Activated T-cell treated with anti-CD3 and anti-CD28 coated beads for 4 hours (primary cell): ENCODE data around the gene GALNT18.

Experiments
- DNase-seq: peaks from one replicate; pipeline ENCODE4 v3.0.0-alpha.2; 2020

The GALNT18 gene

DNA sequence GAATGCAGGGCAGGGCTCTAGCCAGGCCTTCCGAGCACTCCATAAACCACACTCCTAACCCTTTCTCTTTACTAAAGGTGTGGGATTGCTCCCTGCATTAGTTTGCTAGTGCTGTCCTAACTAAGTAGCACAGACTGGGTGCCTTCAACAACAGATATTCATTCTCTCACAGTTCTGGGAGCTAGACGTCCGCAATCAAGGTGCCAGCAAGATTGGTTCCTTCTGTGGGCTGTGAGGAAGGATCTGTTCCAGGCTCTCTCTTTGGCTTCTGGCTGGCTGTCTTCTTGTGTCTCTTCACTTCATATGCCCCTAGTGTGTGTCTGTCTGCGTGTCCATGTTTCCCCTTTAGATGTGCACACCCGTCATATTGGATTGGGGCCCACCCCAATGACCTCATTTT is 59.8 kb downstream of the GALNT18 start:
- DNase-seq, result no peak

DNA sequence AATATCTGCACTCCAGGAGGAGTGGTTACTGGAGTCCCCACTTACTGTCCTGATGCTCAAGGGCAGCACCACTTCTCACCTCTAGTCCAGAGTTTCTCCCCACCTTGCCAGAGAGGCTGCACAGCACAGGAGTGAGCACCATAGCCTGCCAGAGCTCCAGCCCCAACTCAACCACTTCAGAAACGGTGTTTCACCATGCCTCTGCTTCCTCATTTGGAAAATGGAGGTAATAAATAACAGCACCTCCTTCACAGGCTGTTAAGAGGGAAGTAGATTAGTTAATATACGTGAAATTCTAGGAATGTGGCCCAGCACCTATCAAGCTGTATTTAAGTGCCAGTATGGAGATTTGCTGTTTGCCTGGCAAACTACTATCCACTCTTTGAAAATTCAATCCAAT is 63.0 kb downstream of the GALNT18 start:
- no peak for DNase-seq

GRCh38 chr11:11558396-11558795 is 63.4 kb downstream of the GALNT18 start:
- DNase-seq, result no peak

DNA sequence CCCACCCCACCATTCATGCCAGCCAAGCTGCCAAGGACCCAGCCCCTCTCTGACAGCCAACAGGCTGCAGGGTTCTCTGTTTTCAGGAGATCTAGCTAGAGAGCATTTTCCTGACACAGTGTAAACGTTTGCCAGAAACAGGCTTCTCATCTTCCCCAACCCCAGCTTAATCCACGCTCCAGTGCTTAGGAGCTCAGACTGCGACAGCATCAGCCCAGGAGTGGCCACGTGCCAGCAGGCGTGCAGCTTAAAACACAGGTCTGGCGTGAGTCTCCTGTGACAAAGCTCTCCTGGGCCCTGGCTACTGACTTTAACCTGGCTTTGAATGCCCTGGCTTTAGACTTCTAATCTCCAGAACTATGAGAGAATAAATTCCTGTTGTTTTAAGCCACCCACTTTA is 66.6 kb downstream of the GALNT18 start:
- no peak for DNase-seq

- DNase-seq, result no peak
Observed at GRCh38 chr11:11553573-11553972, 68.2 kb downstream of the GALNT18 start.

DNA sequence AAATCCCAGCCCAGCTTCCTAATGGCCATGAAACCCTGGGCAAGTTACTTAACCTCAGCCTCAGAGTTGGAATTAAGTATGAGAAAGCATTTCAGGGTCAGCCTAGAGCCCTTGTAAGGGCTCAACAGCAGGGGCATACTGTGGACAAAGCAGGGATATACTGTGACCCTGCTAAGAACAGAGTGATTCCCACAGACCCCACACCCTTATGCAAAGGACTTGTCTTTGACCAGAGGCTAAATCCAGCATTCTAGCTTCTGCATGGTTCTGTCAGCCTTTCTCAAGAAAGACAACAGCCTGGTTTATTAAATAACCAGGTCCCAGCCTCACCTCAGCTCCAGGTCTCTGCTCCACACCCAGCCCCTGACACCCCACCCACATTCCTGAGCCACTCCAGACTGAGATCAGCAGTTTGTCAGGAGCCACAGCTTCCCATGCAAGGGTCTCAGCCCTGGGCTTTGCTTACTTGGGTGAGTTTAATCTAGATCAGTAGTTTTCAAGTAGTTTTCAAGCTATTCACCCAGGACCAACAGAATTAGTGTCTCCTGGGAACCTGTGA is 69.2 kb downstream of the GALNT18 start:
- no peak for DNase-seq

DNA sequence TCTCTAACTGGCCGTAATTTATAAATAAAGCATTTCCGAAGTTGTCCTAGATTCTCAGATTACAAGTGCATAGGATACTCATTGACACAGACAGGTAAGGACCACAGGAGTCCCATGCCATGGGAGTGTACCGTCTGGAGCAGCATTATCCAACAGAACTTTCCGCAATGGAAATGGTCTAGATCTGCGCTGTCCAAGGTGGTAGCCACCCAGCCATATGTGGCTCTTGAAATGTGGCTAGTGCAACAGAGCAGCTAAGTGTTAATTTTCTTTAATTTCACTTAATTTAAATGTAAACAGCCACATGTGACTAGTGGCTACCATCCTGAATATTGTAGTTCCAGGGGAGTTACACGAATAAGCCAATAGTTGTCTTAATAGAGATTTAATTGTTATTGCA is 71.3 kb downstream of the GALNT18 start:
- no peak for DNase-seq

DNA sequence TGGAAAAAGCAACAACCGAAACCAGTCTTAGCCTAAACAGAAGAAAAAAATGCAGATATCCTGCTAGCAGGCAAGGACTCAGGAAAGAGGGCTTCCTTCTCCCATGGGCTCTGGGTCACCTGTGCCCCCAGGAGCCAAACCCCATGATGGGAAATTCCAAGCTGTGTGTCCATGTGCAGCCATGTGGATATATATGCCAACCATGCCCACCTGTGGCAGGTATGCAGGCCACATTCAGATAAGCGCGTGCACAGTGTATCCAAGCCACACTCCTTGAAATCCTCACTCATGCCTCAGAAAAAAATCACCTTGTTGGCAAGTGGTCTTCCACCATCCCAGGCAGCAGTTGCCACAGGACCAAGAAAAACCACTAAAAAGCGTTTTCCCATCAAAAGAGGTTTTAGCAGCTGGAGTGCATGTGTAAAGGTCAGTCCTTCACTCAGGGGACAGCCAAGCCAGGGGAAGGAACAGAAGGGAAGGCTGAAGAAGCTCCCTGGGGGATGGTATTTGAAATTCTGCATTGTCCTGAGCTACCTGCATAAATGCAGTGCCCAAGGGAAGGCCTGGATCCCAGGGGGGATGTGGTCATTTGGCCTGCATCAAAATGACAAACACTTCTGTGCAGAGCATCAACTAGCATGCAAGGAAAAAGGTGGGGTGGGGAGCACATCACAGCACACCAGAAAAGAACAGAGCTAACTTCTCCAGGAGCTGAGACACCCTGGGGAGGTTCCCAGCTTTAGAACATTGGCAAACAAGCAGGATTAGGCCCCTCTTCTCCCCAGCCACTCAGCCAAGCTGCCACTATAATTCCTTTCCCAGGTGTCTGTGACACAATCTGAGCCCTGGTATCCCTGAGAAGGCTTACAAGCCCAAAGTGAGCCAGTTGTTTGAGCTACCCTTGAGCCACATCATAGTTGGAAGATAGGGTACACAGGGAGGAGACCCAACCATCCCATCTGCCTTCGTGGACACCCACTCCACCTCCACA is 76.2 kb downstream of the GALNT18 start:
- no peak for DNase-seq

DNA sequence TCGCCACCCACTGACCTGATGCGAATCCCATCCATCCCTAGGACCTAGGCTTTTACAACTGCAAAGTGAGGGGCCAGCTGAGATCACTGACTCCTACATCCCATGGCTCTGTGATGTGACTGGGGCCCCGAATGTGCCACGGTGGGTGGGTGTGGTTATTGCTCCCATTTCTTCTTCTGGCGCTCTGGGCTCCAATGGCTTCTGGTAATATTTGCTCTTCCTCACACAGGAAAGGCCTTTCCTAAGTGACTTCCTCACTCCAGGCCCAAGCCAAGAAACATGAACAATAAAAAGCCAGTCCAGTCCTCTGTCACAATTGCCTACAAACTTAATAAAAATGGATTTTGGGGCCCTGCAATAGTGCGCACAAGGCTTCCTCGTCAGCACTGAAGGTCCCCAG is 78.1 kb downstream of the GALNT18 start:
- no peak for DNase-seq

- DNase-seq, result no peak
Observed at GRCh38 chr11:11540157-11540556, 81.6 kb downstream of the GALNT18 start.

GRCh38 chr11:11538277-11538960 is 83.4 kb downstream of the GALNT18 start:
- no peak for DNase-seq

DNA sequence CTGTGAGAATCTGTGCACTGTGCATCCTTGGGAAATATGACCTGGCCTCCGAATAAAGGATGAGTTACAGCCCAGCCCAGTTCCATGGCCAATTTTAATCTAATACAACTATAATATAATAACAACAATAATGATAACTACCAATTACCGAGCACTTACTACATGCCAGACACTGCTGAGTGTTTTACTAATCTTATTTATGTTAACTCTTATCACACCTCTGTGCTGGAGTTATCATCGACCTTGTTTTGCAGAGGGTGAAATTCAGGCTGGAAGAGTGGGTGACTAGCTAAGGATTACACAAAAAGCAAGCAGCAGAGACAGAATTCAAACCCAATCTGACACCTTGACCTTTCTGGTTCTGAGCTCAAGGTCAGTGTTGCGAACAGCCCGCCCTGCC is 83.9 kb downstream of the GALNT18 start:
- no peak for DNase-seq

GRCh38 chr11:11537372-11537771 is 84.4 kb downstream of the GALNT18 start:
- no peak for DNase-seq

- no peak for DNase-seq
Observed at GRCh38 chr11:11536650-11537049, 85.2 kb downstream of the GALNT18 start.

DNA sequence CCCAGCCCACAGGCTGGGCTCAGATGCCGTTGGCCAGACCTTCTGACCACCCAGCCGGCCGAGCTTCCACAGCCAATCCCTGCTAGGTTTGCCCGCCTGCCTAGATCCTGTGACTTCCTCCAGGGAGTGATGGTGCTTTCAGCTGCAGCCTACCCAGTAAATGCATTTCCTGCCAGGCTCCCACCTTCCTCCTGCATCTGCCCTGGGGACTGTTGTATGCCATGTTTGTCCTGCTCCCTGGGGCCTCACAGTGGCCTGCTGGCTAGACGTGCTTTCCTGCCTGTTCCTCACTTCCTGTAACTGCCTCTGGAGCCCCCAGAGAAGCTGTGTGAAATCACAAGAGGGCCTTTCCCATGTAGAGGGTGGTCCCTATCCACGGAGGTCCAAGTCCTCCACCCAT is 86.2 kb downstream of the GALNT18 start:
- DNase-seq, result no peak

DNA sequence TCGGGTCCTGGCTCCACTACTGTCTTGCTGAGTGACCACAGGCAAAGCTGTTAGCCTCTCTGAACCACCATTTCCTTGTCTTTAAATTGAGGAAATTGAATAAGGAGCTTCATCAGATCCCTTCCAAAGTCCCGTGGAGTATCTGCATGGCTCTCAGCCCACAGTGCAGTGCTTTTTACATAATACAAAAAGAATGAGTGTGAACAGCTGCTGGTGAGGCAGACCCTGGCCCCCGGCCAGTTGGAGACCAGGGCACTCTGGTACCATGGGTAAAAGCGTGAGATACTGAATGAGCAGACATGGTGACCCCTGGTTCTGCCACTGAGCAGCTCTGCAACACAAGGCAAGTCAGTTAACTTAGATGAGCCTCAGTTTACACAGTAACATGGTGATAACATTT is 86.8 kb downstream of the GALNT18 start:
- no peak for DNase-seq

DNA sequence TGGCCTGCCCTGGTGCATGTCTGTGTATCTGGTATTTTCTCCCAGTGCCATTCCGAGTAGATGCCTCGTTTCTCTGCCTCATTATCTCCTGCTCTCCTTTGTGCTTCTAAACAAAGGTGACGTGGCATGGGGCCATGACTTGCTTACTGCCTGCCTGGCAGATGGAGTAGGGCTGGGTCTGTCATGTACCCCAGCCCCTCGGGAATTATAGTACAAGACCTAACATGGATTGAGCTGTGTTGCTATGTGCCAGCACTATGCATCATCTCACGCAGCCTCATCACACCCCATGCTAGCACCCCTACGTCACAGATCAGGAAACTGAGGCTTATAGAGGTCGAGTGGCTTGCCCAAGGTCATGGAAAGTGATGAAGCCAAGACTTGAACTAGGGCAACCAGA is 88.1 kb downstream of the GALNT18 start:
- no peak for DNase-seq

DNA sequence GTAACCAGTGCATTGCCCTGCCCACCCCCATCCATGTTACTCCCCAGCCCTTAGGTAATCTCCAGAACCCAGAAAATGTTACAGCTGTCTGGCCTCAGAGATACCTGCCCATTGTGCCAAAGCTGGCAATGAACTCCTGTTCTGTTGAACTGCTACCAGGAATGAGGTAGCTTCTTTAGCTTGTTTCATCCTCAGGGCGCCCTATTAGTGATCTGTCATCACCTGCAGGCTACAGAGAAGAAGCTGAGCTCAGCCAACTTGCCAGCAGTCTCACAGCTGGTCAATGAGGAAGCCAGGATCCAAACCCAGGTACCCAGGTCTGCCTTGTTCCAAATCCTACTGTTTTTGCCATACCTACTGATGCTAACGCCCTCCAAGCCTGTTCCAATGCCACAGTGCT is 88.7 kb downstream of the GALNT18 start:
- DNase-seq, result no peak

GRCh38 chr11:11532574-11532973 is 89.2 kb downstream of the GALNT18 start:
- no peak for DNase-seq

GRCh38 chr11:11531131-11531908 is 90.5 kb downstream of the GALNT18 start:
- DNase-seq, result no peak

DNA sequence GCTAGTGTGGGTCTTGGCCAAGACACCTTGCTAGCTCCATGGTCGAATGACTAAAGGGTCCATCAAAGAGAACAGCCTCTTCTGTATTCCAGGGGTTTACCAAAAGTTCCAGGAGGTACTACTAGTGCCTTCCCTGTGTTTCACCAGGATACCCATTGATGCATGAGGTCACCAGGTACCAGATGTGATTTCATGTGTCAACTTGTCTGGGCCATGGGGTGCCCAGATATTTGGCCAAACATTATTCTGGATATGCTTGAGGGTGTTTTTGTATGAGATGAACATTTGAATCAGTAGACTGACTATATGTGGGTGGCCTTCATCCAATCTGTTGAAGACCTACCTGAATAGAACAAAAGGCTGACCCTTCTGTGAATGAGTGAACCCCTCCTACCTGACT is 92.8 kb downstream of the GALNT18 start:
- no peak for DNase-seq

GRCh38 chr11:11525283-11525682 is 96.5 kb downstream of the GALNT18 start:
- no peak for DNase-seq

DNA sequence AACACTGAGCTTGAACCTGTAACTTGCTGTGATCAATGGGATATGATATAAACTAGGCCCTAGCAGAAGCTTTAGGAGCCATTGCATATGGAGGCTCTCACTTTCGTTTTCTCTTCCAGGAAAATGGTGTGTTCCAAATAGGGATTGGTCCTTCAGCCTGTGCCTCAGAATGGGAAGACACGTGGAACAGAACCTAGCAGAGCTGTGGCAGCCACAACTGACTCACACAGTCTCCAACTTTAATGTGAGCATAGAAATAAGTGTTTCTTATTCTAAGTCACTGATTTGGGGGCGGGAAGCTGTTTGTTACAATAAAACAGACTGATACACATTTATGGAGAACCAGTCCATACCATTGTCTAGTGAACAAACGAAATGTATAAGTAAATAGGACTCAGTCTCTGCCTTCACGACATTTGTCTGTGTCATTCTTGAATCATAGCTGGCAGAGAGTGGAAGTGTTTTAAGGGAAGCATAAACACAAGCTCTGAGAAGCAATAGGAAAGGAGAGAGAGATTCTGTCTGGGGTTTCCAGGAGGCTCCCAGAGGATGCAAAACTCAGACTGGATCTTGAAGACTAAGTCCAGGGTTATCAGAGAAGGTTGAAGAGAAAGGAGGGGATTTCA is 97.3 kb downstream of the GALNT18 start:
- DNase-seq, result no peak
